A549 (cell line): ENCODE results near the gene ABCA1.

Source experiments
- CTCF ChIP-seq: fragments of >200 bp; sonication (Bioruptor Twin); formaldehyde crosslinking; IDR thresholded peaks from 3 replicates; pipeline ENCODE4 v1.5.1; 2016
- EP300 ChIP-seq, 2 experiments: fragments of >200 bp; sonication (Bioruptor Twin); formaldehyde crosslinking; IDR thresholded peaks; 2 replicates in 1 of 2; 3 replicates in 1 of 2; pipeline ENCODE4 v1.6.1; 2016 to 2017
- KDM5A ChIP-seq: fragments of 200-600 bp; sonication (generic); IDR thresholded peaks from 2 replicates; pipeline ENCODE4 v1.6.1; 2016; ENCODE audit warnings: antibody characterized with exemption, mild to moderate bottlenecking
- MAZ ChIP-seq: fragments of 150-350 bp; IDR thresholded peaks from 2 replicates; pipeline ENCODE4 v1.6.1; 2014; ENCODE audit warnings: antibody characterized with exemption, low read depth, low read length, borderline replicate concordance
- POLR2A ChIP-seq: IDR thresholded peaks from 2 replicates; pipeline ENCODE4 v1.6.1; 2012; ENCODE audit warnings: mild to moderate bottlenecking, low read length
- RAD21 ChIP-seq, 2 experiments: fragments of >200 bp in 1 of 2; sonication (Bioruptor Twin) in 1 of 2; formaldehyde crosslinking in 1 of 2; IDR thresholded peaks in 1 of 2; conservative IDR thresholded peaks in 1 of 2; 2 replicates in 1 of 2; 3 replicates in 1 of 2; pipeline ENCODE4 v1.6.1; 2012 to 2018; ENCODE audit warnings: inconsistent platforms in 1 of 2
- RCOR1 ChIP-seq: fragments of 150-350 bp; IDR thresholded peaks from 2 replicates; pipeline ENCODE4 v1.6.1; 2014; ENCODE audit warnings: antibody characterized with exemption, low read length, low read depth
- RFX5 ChIP-seq: fragments of 450-650 bp; IDR thresholded peaks from 2 replicates; pipeline ENCODE4 v1.7.1; 2014; ENCODE audit warnings: antibody characterized with exemption, mild to moderate bottlenecking, moderate library complexity
- TP53 ChIP-seq: fragments of 250-450 bp; sonication (Bioruptor Pico); IDR thresholded peaks from 2 replicates; pipeline ENCODE4 v1.5.0; 2021; ENCODE audit warnings: mild to moderate bottlenecking, moderate library complexity
- TF ChIP-seq, protein P1 (sequence below): IDR thresholded peaks from 2 replicates; pipeline ENCODE4 v1.6.1; 2012

GRCh38 chr9:104977580-104977979 is 49.6 kb upstream of the ABCA1 start:
- TF ChIP-seq, protein P1, sequence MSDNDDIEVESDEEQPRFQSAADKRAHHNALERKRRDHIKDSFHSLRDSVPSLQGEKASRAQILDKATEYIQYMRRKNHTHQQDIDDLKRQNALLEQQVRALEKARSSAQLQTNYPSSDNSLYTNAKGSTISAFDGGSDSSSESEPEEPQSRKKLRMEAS = no peak
- TF ChIP-seq TP53 (CRISPR knock-in tag) = no peak
- no peak for TF ChIP-seq CTCF
- no peak for TF ChIP-seq POLR2A
- TF ChIP-seq RFX5 = no peak
- no peak for TF ChIP-seq RCOR1
- no peak for TF ChIP-seq EP300 (IDR thresholded peaks at IDR 0.05)
- no peak for TF ChIP-seq MAZ
- no peak for TF ChIP-seq KDM5A
- TF ChIP-seq RAD21 (conservative IDR thresholded peaks at IDR 0.05 in 1 of 2, IDR thresholded peaks at IDR 0.05 in 1 of 2) = no peak
